Measurements from ENCODE around the gene FER.

- no peak for TF ChIP-seq POLR2AphosphoS5 (IDR thresholded peaks at IDR 0.05)
- no peak for TF ChIP-seq EP300 (IDR thresholded peaks at IDR 0.05)
- no peak for TF ChIP-seq CTCF (IDR thresholded peaks at IDR 0.05)
- no peak for TF ChIP-seq POLR2A (IDR thresholded peaks at IDR 0.05)
Observed at GRCh38 chr5:109136906-109137305, 389.2 kb downstream of the FER start.
